Neural progenitor cell (in vitro differentiated cells): ENCODE results near the gene MMP1.

ENCODE experiments used
- CTCF ChIP-seq: fragments of 200-600 bp; sonication (generic); IDR thresholded peaks from 2 replicates; pipeline ENCODE4 v1.5.1; 2017; ENCODE audit warnings: antibody characterized with exemption, mild to moderate bottlenecking
- EZH2 ChIP-seq: fragments of 200-600 bp; sonication (generic); IDR thresholded peaks from 2 replicates; pipeline ENCODE4 v1.6.1; 2017; ENCODE audit warnings: antibody characterized with exemption, mild to moderate bottlenecking, moderate library complexity
- EZH2phosphoT487 ChIP-seq: fragments of 200-600 bp; sonication (generic); IDR thresholded peaks from 2 replicates; pipeline ENCODE4 v1.6.1; 2017; ENCODE audit warnings: antibody characterized with exemption

- TF ChIP-seq CTCF (no peak), EZH2 (no peak), EZH2phosphoT487 (no peak)
Observed at GRCh38 chr11:102776454-102776853, 21.5 kb downstream of the MMP1 start.
